ENCODE results near the gene WDPCP. TPM values are rescaled to one million over a fixed set of nuclear protein-coding genes. Genes with fewer than 3 reads are reported as not detected.

Gene WDPCP
- total and polyA plus RNA-seq, 2 of the 8 experiments (the other 6 are each of a cell fraction or from before 2014, with no cell fraction given): 9.3 to 25.8 TPM

DNA sequence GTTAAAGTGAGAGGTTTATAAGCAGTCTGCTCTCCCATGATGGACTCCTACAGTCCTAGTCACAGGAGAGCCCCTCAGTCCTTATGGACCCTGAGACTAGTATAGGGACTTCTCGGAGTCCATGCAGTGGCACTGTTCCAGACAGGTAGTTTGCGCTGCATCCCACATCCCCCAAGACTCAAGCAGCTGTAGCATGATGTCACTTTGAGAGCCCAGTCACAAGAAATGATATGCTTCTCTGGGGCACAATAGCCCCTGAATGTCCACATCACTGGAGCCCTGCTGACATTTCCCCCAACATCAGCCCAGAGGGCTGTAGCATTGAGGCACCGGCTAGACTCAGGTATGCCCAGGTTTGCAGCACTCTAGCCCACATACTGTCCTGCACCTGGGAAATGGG is 317.6 kb downstream of the WDPCP start (continued):
- TF ChIP-seq RFX5 (IDR thresholded peaks at IDR 0.05; ENCODE audit: borderline replicate concordance, low read depth, low read length) (no peak), POLR2A (IDR thresholded peaks at IDR 0.05; ENCODE audit: control extremely low read depth in 1 of 2, low read depth in 2 of 2, low read length in 2 of 2) (no peak), CBX5 (IDR thresholded peaks at IDR 0.05; ENCODE audit: low read depth, low read length) (no peak)
